ENCODE results near the gene PMIS2.

GRCh38 chr19:35553385-35554000 is 32.5 kb upstream of the PMIS2 start:
- TF ChIP-seq POLR2A (IDR thresholded peaks at IDR 0.05; ENCODE audit: low read depth, low read length), result no peak
- no peak for TF ChIP-seq TAF1 (IDR thresholded peaks at IDR 0.05; ENCODE audit: low read depth, low read length)
- no peak for TF ChIP-seq POLR2AphosphoS5 (IDR thresholded peaks at IDR 0.05; ENCODE audit: low read depth, low read length)
- no peak for TF ChIP-seq POU2F2 (IDR thresholded peaks at IDR 0.05; ENCODE audit: low read depth, low read length)
- no peak for TF ChIP-seq SPI1 (IDR thresholded peaks at IDR 0.05; ENCODE audit: low read depth, low read length)

All from GM12891 (cell line).